ENCODE data around the gene BTBD9. TPM values are rescaled to one million over a fixed set of nuclear protein-coding genes. Genes with fewer than 3 reads are reported as not detected.

The BTBD9 gene
- total RNA-seq, 1 donor from 2014 or later = 49.7 TPM

DNA sequence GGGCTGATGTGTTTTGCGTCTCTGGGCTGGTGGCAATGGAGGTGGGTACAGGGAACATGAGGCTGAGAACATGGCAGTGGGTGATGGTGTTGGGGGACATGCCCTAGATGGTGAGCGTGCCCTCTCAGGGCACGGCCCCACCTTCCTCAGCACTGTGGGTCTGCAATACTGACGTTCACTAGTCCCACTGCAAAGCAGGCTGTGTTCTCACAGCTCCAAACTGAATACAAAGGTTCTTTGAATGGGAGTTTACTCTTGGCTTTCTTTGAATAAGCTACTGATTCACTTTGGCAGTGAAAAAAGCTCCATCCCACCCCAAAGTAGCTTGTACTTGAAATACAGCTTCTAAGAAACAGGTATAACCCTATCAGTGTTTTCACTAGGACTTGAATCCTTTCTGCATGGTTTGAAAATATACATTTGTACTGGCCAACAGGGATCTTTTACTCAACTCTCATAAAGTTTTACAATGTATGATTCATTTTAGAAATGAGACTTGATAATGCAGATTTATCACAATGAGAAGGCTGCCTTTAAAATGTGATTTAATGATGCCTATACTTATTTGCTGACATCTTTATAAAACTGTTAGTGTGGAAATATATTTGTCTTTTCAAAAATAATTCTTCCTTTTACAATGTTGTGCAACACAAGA is 419.5 kb downstream of the BTBD9 start:
- no peaks in the 10 kb centered on the region for H3K4me1 ChIP-seq
- H3K27ac ChIP-seq = no peak overlapping the region
- H3K36me3 ChIP-seq = no peaks in the 10 kb centered on the region
- no peak overlapping the region for H3K4me3 ChIP-seq
- no peaks in the 10 kb centered on the region for H3K27me3 ChIP-seq (ENCODE audit: low read depth)
- DNase-seq (no peak), ATAC-seq (no peak)
- H3K9me3 ChIP-seq = no peaks in the 10 kb centered on the region
- intact Hi-C loops (cut with DNase I) = no loop called here
- TF ChIP-seq, protein P1, sequence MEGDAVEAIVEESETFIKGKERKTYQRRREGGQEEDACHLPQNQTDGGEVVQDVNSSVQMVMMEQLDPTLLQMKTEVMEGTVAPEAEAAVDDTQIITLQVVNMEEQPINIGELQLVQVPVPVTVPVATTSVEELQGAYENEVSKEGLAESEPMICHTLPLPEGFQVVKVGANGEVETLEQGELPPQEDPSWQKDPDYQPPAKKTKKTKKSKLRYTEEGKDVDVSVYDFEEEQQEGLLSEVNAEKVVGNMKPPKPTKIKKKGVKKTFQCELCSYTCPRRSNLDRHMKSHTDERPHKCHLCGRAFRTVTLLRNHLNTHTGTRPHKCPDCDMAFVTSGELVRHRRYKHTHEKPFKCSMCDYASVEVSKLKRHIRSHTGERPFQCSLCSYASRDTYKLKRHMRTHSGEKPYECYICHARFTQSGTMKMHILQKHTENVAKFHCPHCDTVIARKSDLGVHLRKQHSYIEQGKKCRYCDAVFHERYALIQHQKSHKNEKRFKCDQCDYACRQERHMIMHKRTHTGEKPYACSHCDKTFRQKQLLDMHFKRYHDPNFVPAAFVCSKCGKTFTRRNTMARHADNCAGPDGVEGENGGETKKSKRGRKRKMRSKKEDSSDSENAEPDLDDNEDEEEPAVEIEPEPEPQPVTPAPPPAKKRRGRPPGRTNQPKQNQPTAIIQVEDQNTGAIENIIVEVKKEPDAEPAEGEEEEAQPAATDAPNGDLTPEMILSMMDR (IDR thresholded peaks at IDR 0.05) = no peak

DNA sequence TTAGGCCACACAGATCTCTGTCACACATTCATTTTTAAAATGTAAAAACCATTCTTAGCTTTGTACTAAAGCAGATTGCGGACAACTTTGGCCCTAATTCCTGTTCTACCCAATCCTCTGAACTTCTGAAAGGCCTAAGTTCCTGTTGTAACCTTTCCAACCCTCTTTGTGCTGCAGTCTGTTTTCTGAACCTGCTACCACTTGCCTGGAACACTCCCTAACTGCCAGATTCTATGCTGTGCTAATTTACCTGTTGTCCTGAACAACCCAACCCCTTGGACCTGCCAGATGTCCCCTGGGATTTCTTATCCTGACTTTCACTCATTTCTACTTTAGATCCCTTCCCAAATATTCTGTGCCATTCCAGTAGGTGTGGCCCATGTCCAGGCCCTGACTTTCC is 421.5 kb downstream of the BTBD9 start:
- Histone ChIP-seq H3K27ac (no peak overlapping the region), H3K9me3 (no peaks in the 10 kb centered on the region), H3K4me1 (peaks cover 4% of the 10 kb centered on the region), H3K36me3 (no peaks in the 10 kb centered on the region), H3K4me3 (no peak overlapping the region), H3K27me3 (ENCODE audit: low read depth) (no peaks in the 10 kb centered on the region)
- TF ChIP-seq, protein P1 (IDR thresholded peaks at IDR 0.05) = no peak
- DNase-seq (no peak), ATAC-seq (no peak)
- intact Hi-C loops (cut with DNase I) = no loop called here

DNA sequence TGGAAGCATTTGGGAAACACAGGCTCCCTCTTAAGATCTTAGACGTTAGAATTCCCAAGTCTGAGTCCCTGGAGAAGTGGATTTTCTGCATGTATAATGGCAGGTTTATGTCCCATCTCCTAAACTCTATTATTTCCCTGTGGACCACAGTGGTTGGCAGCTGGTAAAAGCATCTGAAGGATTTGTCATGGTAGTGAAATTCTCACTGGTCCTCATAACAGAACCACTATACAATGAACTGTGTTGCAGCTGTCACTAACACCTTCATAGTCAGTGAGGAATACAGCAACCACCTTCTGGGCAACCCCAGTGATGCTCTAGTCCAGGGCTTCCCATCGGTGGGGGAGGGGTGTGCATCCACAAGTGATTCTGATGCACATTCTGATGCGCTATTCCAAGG is 423.3 kb downstream of the BTBD9 start:
- DNase-seq (no peak), ATAC-seq (no peak)
- no peak overlapping the region for H3K27ac ChIP-seq
- TF ChIP-seq, protein P1 (IDR thresholded peaks at IDR 0.05) = no peak
- H3K9me3 ChIP-seq = no peaks in the 10 kb centered on the region
- H3K4me1 ChIP-seq = peaks cover 13% of the 10 kb centered on the region
- H3K4me3 ChIP-seq = no peak overlapping the region
- no peaks in the 10 kb centered on the region for H3K36me3 ChIP-seq
- H3K27me3 ChIP-seq (ENCODE audit: low read depth) = no peaks in the 10 kb centered on the region
- intact Hi-C loops (cut with DNase I) = no loop called here

DNA sequence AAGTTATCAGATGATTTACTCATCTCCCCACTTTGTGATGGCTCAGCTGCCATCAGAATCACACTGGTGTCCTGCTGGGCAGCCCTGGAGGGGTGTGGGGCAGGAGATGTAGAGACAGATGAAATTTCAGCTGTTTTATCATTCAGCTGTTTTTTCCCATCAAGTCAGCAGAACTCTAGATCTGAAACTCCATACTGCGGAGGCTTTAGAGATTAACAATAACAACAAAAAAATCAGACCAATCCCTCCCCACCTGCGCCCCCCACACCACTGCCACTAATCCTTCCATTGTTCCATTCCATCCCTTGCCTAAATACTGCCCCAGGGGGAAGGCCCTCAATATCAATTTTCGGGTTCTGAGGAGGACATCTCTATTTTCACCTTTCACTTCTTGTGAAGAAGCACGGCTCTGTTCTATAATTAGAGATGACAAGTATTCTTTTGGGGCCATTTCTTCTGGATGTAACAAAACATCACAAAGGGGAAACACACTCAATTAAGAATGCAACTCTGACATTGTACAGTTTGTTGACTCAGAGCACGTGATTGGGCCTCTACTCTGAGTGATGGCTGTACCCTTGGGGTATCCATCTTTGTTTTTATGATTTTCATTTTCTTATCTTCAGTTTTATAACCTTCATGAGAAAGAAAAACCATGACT is 423.9 kb downstream of the BTBD9 start:
- H3K27me3 ChIP-seq (ENCODE audit: low read depth) = no peaks in the 10 kb centered on the region
- TF ChIP-seq, protein P1 (IDR thresholded peaks at IDR 0.05) = no peak
- H3K9me3 ChIP-seq = no peaks in the 10 kb centered on the region
- DNase-seq (no peak), ATAC-seq (no peak)
- H3K4me1 ChIP-seq = peaks cover 13% of the 10 kb centered on the region
- no peak overlapping the region for H3K27ac ChIP-seq
- intact Hi-C loops (cut with DNase I) = no loop called here
- H3K36me3 ChIP-seq = no peaks in the 10 kb centered on the region
- no peak overlapping the region for H3K4me3 ChIP-seq

GRCh38 chr6:38215225-38215624 is 424.5 kb downstream of the BTBD9 start:
- H3K27ac ChIP-seq = no peak overlapping the region
- TF ChIP-seq, protein P1 (IDR thresholded peaks at IDR 0.05) = no peak
- intact Hi-C loops (cut with DNase I) = no loop called here
- H3K27me3 ChIP-seq (ENCODE audit: low read depth) = no peaks in the 10 kb centered on the region
- no peak overlapping the region for H3K4me3 ChIP-seq
- ATAC-seq (no peak), DNase-seq (no peak)
- H3K4me1 ChIP-seq = peaks cover 13% of the 10 kb centered on the region
- no peaks in the 10 kb centered on the region for H3K9me3 ChIP-seq
- no peaks in the 10 kb centered on the region for H3K36me3 ChIP-seq
